ENCODE data around the gene SOWAHB. TPM values are rescaled to one million over a fixed set of nuclear protein-coding genes. Genes with fewer than 3 reads are reported as not detected.

Gene SOWAHB
- total and polyA plus RNA-seq, 2 experiments from 2014 or later: 8.7 to 18.9 TPM

DNA sequence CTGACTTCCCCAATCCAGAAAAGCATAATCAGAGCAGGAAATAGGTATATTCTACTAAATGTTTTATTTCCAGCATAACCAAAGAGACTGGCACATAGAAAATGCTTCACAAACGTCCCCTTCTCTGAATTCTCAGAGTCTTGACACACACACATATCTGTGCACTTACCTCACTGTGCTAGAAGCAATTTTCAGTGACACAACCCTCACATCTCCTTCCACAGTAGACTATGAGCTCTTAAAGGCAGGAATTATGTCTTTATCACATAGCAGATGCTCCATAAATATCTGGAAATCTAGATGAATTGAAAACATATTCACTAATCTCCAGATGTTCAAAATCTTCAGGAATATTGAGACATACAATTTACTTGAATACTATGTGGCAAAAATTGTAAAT, 5.9 kb downstream of the SOWAHB start:
- H3K27me3 ChIP-seq: peaks cover 15% of the 10 kb centered on the region
- no peaks in the 10 kb centered on the region for H3K36me3 ChIP-seq (replicated peaks; ENCODE audit: insufficient read depth, low read depth)
- no peaks in the 10 kb centered on the region for H3K9me3 ChIP-seq (ENCODE audit: low read depth)
- no peaks in the 10 kb centered on the region for H3K4me1 ChIP-seq (ENCODE audit: insufficient read depth)
- no peak for TF ChIP-seq EZH2phosphoT487 (IDR thresholded peaks at IDR 0.05; ENCODE audit: low read depth, severe bottlenecking, unreplicated experiment)
- TF ChIP-seq EZH2 (IDR thresholded peaks at IDR 0.05; ENCODE audit: borderline replicate concordance): no peak
- TF ChIP-seq, protein P1, sequence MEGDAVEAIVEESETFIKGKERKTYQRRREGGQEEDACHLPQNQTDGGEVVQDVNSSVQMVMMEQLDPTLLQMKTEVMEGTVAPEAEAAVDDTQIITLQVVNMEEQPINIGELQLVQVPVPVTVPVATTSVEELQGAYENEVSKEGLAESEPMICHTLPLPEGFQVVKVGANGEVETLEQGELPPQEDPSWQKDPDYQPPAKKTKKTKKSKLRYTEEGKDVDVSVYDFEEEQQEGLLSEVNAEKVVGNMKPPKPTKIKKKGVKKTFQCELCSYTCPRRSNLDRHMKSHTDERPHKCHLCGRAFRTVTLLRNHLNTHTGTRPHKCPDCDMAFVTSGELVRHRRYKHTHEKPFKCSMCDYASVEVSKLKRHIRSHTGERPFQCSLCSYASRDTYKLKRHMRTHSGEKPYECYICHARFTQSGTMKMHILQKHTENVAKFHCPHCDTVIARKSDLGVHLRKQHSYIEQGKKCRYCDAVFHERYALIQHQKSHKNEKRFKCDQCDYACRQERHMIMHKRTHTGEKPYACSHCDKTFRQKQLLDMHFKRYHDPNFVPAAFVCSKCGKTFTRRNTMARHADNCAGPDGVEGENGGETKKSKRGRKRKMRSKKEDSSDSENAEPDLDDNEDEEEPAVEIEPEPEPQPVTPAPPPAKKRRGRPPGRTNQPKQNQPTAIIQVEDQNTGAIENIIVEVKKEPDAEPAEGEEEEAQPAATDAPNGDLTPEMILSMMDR (IDR thresholded peaks at IDR 0.05; ENCODE audit: poor library complexity): no peak
- DNase-seq (ENCODE audit: low spot score): no peak
- no peaks in the 10 kb centered on the region for H4K20me1 ChIP-seq (ENCODE audit: insufficient read depth, poor library complexity, severe bottlenecking)
- no peak overlapping the region for H3K4me3 ChIP-seq
- H3K9me2 ChIP-seq (replicated peaks; ENCODE audit: insufficient read depth): no peaks in the 10 kb centered on the region
- no peak overlapping the region for H3K4me2 ChIP-seq
- H2AFZ ChIP-seq: no peak overlapping the region
- 55% methylated on average over 1 of the region's 1 CpG for WGBS (ENCODE audit: low lambda C conversion rate, missing lambda C conversion rate)
- peak overlapping the region; percentile 57 for H3K27ac ChIP-seq
- H3K79me2 ChIP-seq: peaks cover 24% of the 10 kb centered on the region

DNA sequence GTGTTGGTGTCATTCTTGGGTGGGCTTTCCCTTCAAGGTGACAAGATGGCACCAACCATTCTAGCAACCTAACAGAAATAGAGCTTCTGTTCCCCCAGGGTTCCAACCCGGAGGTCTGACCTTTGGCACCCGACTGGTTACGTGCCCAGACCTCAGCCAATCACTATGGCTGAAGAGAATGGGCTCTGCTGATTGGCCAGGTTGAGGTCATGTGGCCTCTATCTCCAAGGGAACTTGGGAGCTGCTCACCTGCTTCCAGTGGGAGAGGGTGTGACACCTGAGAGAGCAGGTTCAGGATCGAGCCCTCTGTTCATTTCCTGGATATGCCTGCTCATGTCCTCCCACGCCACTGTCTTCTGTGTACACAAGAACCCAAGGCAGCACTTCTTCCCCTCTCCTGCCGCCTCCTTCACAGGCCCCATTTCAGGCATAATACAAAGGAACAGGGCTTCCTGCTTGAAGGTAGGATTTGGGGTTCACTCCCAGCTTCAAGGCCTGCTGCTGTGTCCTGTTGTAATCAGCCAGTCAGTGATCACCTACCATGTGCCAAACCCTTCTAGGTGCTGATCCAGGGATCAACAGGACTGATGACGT, 11.0 kb downstream of the SOWAHB start:
- Histone ChIP-seq H2AFZ (no peak overlapping the region), H3K4me1 (ENCODE audit: insufficient read depth) (no peaks in the 10 kb centered on the region), H4K20me1 (ENCODE audit: insufficient read depth, poor library complexity, severe bottlenecking) (no peaks in the 10 kb centered on the region), H3K4me2 (no peak overlapping the region), H3K4me3 (no peak overlapping the region), H3K9me2 (replicated peaks; ENCODE audit: insufficient read depth) (no peaks in the 10 kb centered on the region), H3K9me3 (ENCODE audit: low read depth) (no peaks in the 10 kb centered on the region), H3K36me3 (replicated peaks; ENCODE audit: insufficient read depth, low read depth) (no peaks in the 10 kb centered on the region), H3K79me2 (no peaks in the 10 kb centered on the region), H3K27ac (no peak overlapping the region), H3K27me3 (peaks cover under 1% of the 10 kb centered on the region)
- 93% methylated on average over 7 of the region's 7 CpGs for WGBS (ENCODE audit: low lambda C conversion rate, missing lambda C conversion rate)
- TF ChIP-seq EZH2phosphoT487 (IDR thresholded peaks at IDR 0.05; ENCODE audit: low read depth, severe bottlenecking, unreplicated experiment) (no peak), EZH2 (IDR thresholded peaks at IDR 0.05; ENCODE audit: borderline replicate concordance) (no peak)
- TF ChIP-seq, protein P1 (IDR thresholded peaks at IDR 0.05; ENCODE audit: poor library complexity): no peak
- no peak for DNase-seq (ENCODE audit: low spot score)

DNA sequence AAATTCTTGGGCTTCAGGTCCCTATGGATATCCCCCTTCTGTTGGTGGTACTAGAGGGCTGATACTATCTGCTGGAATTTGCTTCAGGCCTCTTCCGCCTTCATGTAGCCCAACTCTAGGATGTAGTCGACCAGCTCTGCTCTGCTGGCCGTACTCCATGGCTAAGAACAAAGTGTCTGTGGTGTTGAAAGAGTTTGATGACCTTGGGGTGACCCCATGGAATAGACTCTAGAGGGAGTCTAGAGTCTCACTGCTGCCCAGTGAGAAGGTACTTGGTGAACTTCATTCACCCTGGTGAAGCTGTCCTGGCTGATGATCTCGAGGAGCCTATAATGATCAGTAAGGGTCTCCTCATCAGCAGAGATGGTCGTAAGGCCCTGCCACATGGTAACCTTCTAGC, 11.7 kb downstream of the SOWAHB start:
- WGBS (ENCODE audit: low lambda C conversion rate, missing lambda C conversion rate): 90% methylated on average over 5 of the region's 5 CpGs
- Histone ChIP-seq H3K79me2 (no peaks in the 10 kb centered on the region), H3K4me3 (no peak overlapping the region), H2AFZ (no peak overlapping the region), H3K27me3 (no peaks in the 10 kb centered on the region), H3K9me2 (replicated peaks; ENCODE audit: insufficient read depth) (no peaks in the 10 kb centered on the region), H3K4me2 (no peak overlapping the region), H3K4me1 (ENCODE audit: insufficient read depth) (no peaks in the 10 kb centered on the region), H3K9me3 (ENCODE audit: low read depth) (no peaks in the 10 kb centered on the region), H4K20me1 (ENCODE audit: insufficient read depth, poor library complexity, severe bottlenecking) (no peaks in the 10 kb centered on the region), H3K27ac (no peak overlapping the region), H3K36me3 (replicated peaks; ENCODE audit: insufficient read depth, low read depth) (no peaks in the 10 kb centered on the region)
- no peak for DNase-seq (ENCODE audit: low spot score)
- no peak for TF ChIP-seq EZH2phosphoT487 (IDR thresholded peaks at IDR 0.05; ENCODE audit: low read depth, severe bottlenecking, unreplicated experiment)
- TF ChIP-seq, protein P1 (IDR thresholded peaks at IDR 0.05; ENCODE audit: poor library complexity): no peak
- no peak for TF ChIP-seq EZH2 (IDR thresholded peaks at IDR 0.05; ENCODE audit: borderline replicate concordance)
